Measurements from ENCODE around the gene AGO4. TPM values are rescaled to one million over a fixed set of nuclear protein-coding genes. Genes with fewer than 3 reads are reported as not detected.
"Not testable (repeated sequence)": the region's sequence is repeated elsewhere in the genome, so short reads cannot be mapped to it uniquely, and the experiment has no call there.

The AGO4 gene
- total RNA-seq, 1 experiment from 2014 or later, result 7.1 TPM

DNA sequence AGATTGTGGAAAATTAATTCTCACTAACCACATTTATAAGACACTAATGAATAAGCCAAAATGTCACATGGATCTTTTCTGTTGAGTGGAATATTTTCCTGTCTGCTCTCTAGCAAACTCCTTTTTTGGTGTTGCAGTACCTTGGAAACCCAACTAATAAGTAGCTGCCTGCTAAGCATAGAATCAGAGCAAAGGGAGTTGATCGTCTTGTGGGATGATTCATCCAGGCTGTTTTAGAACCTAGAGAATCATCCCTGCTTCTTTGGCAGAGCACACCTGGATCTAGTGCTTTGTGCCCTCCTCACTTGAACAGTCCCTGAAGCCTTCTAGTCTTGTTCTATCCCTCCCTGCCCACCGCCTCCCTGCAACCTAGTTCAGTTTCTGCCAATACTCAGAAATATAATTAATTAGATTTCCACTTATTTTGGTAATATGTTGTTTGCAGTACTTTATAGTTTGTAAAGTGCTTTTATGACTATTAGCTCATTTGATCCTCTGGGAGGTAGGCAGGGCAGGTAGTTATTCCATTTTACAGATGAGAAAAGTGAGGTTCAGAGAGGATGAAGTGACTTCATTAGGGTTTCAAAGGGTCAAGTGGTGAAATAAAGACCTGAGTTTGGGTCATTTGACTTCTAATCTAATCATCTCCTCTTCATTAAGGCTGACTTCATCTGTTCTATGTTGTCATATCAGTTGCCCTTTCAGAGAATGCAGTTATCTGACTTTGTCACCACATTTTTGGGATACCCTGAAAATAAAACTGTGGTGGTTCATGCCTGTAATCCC is 2.5 kb downstream of the AGO4 start:
- DNase-seq (ENCODE audit: low read depth), result peak; percentile 66

- DNase-seq (ENCODE audit: low read depth), result not testable (repeated sequence)
These were observed 4.9 kb downstream of the AGO4 start for GRCh38 chr1:35812754-35813153.

DNA sequence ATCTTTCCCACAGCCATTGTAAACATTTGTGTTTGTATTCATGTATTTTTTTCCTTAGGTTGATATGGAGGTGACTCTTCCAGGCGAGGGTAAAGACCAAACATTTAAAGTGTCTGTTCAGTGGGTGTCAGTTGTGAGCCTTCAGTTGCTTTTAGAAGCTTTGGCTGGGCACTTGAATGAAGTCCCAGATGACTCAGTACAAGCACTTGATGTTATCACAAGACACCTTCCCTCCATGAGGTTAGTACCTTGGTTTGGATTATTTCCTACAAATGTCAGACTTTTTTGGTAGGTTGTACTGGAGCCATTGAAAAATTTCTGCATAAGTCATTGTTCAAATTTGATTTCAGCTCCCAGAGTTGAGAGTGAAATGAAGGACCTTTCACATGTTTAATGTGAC is 17.4 kb downstream of the AGO4 start:
- peak; percentile 30 for DNase-seq (ENCODE audit: low read depth)

- DNase-seq (ENCODE audit: low read depth), result no peak
These were observed 24.6 kb downstream of the AGO4 start for GRCh38 chr1:35832276-35832905.

- DNase-seq (ENCODE audit: low read depth), result no peak
These were observed 25.6 kb downstream of the AGO4 start for GRCh38 chr1:35833395-35833794.

DNA sequence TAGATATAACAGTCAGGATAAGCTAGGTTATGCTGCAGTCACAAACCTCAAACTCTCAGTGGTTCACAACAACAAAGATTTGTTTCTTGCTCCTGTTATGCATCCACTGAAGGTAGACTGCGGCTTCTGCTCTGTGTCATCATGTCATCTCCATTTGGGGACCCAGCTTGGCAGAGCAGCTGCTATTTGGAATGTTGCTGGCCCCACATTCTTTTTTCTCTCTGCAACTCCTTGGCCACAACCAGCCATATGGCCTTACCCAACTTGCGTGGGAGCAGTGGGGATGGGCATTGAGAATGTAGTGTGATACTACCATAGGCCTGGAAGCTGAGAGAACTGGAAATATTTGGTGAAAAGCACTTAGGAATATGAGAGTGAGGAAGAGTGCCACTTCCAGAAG is 26.4 kb downstream of the AGO4 start:
- no peak for DNase-seq (ENCODE audit: low read depth)

DNA sequence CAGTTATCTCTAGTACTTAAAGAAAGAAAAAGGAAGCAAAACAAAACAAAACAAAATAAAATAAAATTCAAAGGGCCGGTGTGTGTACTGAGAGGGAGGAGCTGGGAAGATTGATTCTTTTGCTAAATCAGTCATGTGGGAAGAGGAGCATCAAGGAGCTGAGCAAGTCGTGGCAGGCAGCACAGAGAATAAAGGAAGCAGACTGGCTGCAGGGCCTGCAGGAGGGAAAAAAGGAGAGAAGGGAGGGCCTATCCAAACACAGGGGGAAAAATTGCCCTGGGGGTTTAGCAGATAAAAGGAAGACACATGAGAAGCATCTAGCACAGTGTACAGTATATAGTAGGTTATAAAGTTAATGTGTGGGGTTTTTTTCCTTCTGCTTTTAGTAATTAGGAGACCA is 27.6 kb downstream of the AGO4 start:
- DNase-seq (ENCODE audit: low read depth), result no peak

- no peak for DNase-seq (ENCODE audit: low read depth)
These were observed 28.9 kb downstream of the AGO4 start for GRCh38 chr1:35836734-35837133.

DNA sequence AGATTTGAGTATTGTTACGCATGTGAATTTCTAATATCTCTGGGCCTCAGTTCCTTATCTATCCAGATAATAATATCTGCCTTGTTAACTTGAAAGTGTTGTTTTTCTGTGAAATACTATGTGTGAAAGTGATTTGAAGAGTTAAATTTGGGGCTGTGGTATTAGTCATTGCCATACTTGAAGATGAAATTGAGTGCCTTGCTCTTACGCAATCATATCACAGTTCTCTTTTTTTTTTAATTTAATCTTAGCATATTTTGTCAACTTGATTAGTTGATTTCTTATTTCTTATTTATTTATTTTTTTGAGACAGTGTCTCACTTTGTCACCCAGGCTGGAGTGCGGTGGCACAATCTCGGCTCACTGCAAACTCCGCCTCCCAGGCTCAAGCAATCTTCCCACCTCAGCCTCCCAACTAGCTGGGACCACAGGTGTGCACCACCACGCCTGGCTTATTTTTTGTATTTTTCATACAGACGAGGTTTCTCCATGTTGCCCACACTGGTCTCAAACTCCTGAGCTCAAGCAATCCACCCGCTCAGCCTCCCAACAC is 31.0 kb downstream of the AGO4 start:
- no peak for DNase-seq (ENCODE audit: low read depth)

DNA sequence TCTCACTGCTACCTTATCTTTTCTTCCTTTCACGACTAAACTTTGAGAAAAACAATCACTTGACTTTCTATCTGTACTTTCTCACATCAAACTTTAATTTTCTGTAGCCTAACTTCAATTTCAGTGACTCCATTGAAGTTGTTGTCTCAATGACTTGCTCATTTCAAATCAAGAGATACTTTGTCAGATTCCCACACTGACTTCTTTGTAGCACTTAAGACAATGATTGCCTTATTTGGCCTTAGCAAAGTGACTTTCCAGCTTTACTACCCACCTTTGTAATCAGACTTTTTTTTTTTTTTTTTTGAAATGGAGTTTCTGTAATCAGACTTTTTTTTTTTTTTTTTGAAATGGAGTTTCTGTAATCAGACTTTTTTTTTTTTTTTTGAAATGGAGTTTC is 37.0 kb downstream of the AGO4 start:
- DNase-seq (ENCODE audit: low read depth), result no peak

DNA sequence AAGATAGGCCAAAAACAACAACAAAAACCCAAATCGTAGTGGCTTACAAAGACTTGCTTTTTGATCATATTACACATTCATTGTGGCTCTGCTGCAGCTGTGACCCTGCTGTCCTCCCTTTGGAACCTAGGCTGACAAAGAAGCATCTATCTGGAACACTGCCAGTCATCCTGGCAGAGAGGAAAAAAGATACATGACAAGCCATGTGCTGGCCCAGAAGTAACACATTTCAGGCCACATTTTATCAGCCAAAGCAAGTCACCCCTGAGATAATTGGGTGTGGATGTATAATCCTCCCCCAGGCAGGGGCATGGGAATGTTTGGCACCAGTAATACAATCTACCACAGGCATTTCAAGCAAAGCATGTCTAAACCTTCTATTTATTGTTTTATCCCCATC is 38.0 kb downstream of the AGO4 start:
- DNase-seq (ENCODE audit: low read depth), result peak; percentile 2

DNA sequence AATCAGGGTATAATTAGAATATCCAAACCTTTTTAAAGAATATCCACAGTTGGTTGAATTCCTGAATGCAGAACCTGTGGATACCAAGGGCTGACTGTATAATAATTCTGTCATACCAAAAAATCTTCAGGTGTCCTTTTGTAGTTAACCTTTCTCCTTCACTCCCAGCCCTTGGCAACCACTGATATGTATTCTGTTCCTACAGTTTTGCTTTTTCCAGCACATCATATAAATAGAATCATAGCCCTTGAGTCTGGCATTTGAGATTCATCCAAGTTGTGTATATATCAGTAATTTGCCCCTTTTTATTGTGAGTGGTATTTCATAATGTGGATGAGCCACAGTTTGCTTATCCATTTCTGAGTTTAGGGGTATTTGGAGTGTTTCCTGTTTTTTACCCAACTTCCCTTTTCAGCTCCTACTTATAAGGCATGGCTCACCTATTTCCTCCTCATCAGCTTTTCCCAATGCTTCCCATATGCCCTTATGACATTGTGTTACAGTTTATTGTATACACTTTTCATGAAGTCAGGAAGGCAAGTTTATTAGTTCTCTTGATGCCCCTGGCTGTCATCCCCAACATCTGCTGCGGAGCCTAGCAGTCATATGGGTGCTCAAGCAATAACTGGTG is 40.2 kb downstream of the AGO4 start:
- DNase-seq (ENCODE audit: low read depth), result no peak

DNA sequence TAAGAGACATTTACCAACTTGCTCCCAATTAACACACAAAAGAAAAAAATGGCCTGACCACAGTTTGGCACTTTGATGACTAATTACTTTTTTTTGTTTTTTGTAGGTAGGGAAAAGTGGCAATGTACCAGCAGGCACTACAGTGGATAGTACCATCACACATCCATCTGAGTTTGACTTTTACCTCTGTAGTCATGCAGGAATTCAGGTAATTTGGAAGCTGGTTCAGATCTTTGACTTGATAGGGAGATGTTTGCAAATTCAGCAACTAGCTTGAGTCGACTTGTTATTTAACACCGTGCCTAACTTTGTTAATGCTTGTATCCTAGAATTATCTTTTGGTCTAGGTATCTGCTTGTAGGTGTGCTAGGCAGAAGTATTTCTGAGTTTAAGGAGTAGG is 42.2 kb downstream of the AGO4 start:
- DNase-seq (ENCODE audit: low read depth), result peak; percentile 5

DNA sequence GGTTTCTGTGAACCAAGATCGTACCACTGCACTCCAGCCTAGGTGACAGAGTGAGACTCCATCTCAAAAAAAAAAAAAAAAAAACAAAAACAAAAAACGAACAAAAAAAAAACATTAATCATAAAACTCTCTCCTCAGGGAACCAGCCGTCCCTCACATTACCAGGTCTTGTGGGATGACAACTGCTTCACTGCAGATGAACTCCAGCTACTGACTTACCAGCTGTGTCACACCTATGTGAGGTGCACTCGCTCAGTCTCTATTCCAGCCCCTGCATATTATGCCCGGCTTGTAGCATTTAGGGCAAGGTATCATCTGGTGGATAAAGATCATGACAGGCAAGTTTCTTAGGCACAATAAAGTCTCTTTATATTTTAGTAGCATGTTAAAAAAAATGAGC is 42.9 kb downstream of the AGO4 start:
- DNase-seq (ENCODE audit: low read depth), result no peak

DNA sequence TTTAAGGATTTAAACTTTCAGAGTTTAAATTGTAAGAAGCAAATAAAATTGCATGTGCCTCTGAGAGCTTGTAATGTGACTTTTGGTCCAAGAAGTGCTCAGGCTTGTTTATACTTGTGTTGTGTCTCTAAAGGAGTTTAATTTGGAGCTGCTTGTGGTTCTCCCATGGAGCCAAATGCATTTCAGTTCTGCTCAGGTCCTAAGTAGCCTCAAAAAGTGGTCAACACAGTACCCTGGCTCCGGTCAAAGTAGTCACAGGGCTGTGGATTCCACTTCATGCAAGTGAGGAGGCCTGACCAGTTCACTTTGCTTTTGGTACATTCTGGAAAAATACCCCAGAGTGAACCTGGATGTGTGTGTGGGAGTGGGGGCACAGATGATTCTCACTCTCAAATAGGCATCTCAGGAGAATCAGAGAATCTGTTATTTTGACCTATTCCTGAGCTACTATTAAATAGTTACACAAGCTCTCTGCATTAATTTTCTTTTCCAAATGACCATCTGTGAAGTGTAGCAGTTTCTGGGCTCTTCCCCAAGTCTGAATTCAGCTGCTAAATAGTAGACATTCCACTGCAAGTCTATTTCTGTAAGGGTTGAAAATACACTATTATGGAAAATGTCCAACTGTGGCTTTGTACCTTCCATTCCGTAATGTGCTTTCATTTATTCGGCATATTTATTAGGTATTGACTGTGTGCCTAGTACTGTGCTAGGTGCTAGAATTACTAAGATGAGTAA is 43.5 kb downstream of the AGO4 start:
- no peak for DNase-seq (ENCODE audit: low read depth)

GRCh38 chr1:35852241-35852640 is 44.4 kb downstream of the AGO4 start:
- no peak for DNase-seq (ENCODE audit: low read depth)

GRCh38 chr1:35854989-35855700 is 47.3 kb downstream of the AGO4 start:
- DNase-seq (ENCODE audit: low read depth), result no peak

DNA sequence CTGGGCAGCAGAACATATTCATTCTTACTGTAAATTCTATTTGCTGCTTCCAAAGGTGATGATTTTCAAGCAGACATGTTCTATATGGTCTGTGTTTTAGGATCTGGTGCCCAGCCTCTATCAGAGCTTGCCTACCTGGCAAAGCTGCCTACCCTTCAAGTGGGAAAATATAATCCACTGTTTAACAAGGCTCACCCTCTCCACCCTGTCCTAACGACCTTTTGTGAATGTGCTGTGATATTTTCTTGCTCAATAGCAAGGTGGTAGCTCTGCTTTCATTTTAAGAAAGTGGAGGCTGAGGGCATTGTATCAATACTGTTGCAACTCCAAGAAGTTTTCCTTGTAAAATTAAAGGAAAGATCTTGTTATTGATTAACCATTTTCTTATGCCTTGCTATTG is 49.1 kb downstream of the AGO4 start:
- DNase-seq (ENCODE audit: low read depth), result no peak

- DNase-seq (ENCODE audit: low read depth), result peak; percentile 32
These were observed 50.0 kb downstream of the AGO4 start for GRCh38 chr1:35857830-35858229.

DNA sequence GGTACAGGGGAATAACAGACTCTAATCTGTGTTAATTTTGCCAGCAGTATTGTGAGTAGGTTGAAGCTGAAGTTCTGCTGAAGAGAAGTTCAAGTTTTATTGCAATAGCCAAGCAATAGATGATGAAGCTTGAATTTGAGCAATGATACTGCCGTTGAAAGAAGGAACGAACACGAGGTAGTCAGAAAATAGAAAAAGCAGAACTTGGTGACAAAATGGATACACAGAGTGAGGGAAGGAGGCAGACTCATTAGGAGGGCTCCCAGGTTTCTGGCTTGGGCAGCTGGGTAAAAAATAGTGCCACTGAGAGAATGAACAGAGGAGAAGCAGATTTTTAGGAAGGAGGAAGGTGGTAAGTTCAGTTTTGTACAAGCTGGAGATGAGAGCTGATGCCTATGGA is 52.9 kb downstream of the AGO4 start:
- no peak for DNase-seq (ENCODE audit: low read depth)

DNA sequence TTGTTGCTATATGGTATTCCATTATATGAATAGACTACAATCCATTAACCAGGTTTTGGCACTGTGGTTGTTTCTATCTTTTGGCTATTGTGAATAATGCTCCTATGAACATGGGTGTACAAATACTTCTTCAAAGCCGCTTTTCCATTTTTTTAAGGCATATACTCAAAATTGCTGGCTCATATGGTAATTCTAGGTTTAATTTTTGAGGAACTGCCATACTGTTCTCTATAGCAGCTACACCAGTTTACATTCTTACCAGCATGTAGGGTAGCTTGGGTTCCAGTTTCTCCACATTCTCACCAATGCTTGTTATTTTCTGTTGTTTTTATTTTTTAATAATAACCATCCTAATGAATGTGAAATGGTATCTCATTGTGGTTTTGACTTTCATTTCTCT is 55.3 kb downstream of the AGO4 start:
- DNase-seq (ENCODE audit: low read depth), result no peak

Data from M059J (cell line).